IMR-90 (cell line): ENCODE measurements around the gene ABO. TPM values are rescaled to one million over a fixed set of nuclear protein-coding genes. Genes with fewer than 3 reads are reported as not detected.

Source experiments
- ATAC-seq: fragments of 200-7000 bp; cut with Tn5 transposase; 2 replicates; pipeline ENCODE4 v1.9.1; 2020; ENCODE audit warnings: low read depth, mild to moderate bottlenecking, moderate library complexity
- BruUV-seq: library from RNA; stranded (reverse); fragments of 400-500 nt; replicated peaks from 2 replicates; lab custom pipeline; 2021; lab: Mats Ljungman, UMichigan
- CTCF ChIA-PET: fragments of 300-600 bp; formaldehyde crosslinking; extraction: SDS; loops from one replicate; lab custom pipeline; 2021; ENCODE audit warnings: antibody characterized with exemption; lab: Yijun Ruan, JAX
- POLR2A ChIA-PET: fragments of 300-600 bp; sonication (Branson Sonifier 250); formaldehyde crosslinking; loops from one replicate; lab custom pipeline; 2022; ENCODE audit warnings: antibody characterized with exemption; ENCODE audit not compliant: unreplicated experiment; lab: Charles Lee
- DNase-seq: peaks from one replicate; pipeline ENCODE4 v3.0.0; 2013
- H2AFZ ChIP-seq: replicated peaks from 2 replicates; pipeline ENCODE3; 2013; ENCODE audit warnings: low read length, mild to moderate bottlenecking; ENCODE audit not compliant: poor library complexity
- H2AK5ac ChIP-seq: 2 replicates; pipeline ENCODE4 v1.6.1; 2013; ENCODE audit warnings: low read depth, low read length, inconsistent platforms
- H2AK9ac ChIP-seq: replicated peaks from 2 replicates; pipeline ENCODE3; 2013; ENCODE audit warnings: mild to moderate bottlenecking, low read depth, low read length, moderate library complexity; ENCODE audit not compliant: poor library complexity
- H2BK120ac ChIP-seq: 2 replicates; pipeline ENCODE4 v1.6.1; 2013; ENCODE audit warnings: low read depth, low read length, inconsistent platforms
- H2BK15ac ChIP-seq: 3 replicates; pipeline ENCODE4 v1.6.1; 2013; ENCODE audit warnings: low read depth, low read length, inconsistent platforms
- H2BK20ac ChIP-seq: 2 replicates; pipeline ENCODE4 v1.6.1; 2013; ENCODE audit warnings: low read depth, mild to moderate bottlenecking, inconsistent platforms, low read length, moderate library complexity
- H2BK5ac ChIP-seq: 2 replicates; pipeline ENCODE4 v1.6.1; 2013; ENCODE audit warnings: mild to moderate bottlenecking, low read depth, low read length, inconsistent platforms; ENCODE audit not compliant: poor library complexity, severe bottlenecking
- H3K14ac ChIP-seq: replicated peaks from 2 replicates; pipeline ENCODE4 v1.6.1; 2013; ENCODE audit warnings: low read depth, low read length, inconsistent platforms
- H3K18ac ChIP-seq: 2 replicates; pipeline ENCODE4 v1.6.1; 2013; ENCODE audit warnings: low read depth, low read length, control low read depth
- H3K23ac ChIP-seq: 2 replicates; pipeline ENCODE4 v1.6.1; 2013; ENCODE audit warnings: low read depth, low read length, inconsistent platforms
- H3K27ac ChIP-seq: 2 replicates; pipeline ENCODE4 v1.5.1; 2013; ENCODE audit warnings: mild to moderate bottlenecking, control low read depth, low read length; ENCODE audit not compliant: insufficient read depth
- H3K27me3 ChIP-seq: 2 replicates; pipeline ENCODE4 v1.6.1; 2013; ENCODE audit warnings: low read length; ENCODE audit not compliant: control insufficient read depth, insufficient read depth
- H3K36me3 ChIP-seq: 2 replicates; pipeline ENCODE4 v1.6.1; 2013; ENCODE audit warnings: low read length, mixed read lengths; ENCODE audit not compliant: control insufficient read depth, insufficient read depth
- H3K4ac ChIP-seq: 2 replicates; pipeline ENCODE4 v1.6.1; 2013; ENCODE audit warnings: low read depth, low read length, inconsistent platforms
- H3K4me1 ChIP-seq: 2 replicates; pipeline ENCODE4 v1.6.1; 2013; ENCODE audit warnings: low read length, mixed read lengths; ENCODE audit not compliant: control insufficient read depth, insufficient read depth
- H3K4me2 ChIP-seq: 2 replicates; pipeline ENCODE4 v1.6.1; 2013; ENCODE audit warnings: low read depth, mild to moderate bottlenecking, control low read depth, low read length, moderate library complexity
- H3K4me3 ChIP-seq: 2 replicates; pipeline ENCODE4 v1.5.1; 2013; ENCODE audit warnings: low read depth, mild to moderate bottlenecking, control low read depth, low read length, moderate library complexity; ENCODE audit not compliant: insufficient read depth
- H3K56ac ChIP-seq: 2 replicates; pipeline ENCODE4 v1.6.1; 2013; ENCODE audit warnings: low read length, inconsistent platforms; ENCODE audit not compliant: insufficient read depth; ENCODE audit errors: extremely low read depth
- H3K79me1 ChIP-seq, 2 experiments: 2 replicates each; pipeline ENCODE4 v1.6.1; 2013; ENCODE audit warnings: low read length in 2 of 2, inconsistent platforms in 1 of 2, low read depth in 1 of 2
- H3K9ac ChIP-seq: 2 replicates; pipeline ENCODE4 v1.6.1; 2013; ENCODE audit warnings: low read depth, low read length, control low read depth
- H3K9me1 ChIP-seq: 2 replicates; pipeline ENCODE4 v1.6.1; 2013; ENCODE audit warnings: low read length, inconsistent platforms; ENCODE audit not compliant: insufficient read depth
- H3K9me3 ChIP-seq: 2 replicates; pipeline ENCODE4 v1.6.1; 2013; ENCODE audit warnings: low read length; ENCODE audit not compliant: control insufficient read depth, insufficient read depth
- H4K20me1 ChIP-seq: 2 replicates; pipeline ENCODE4 v1.6.1; 2013; ENCODE audit warnings: low read length, inconsistent platforms; ENCODE audit not compliant: insufficient read depth
- H4K5ac ChIP-seq: 2 replicates; pipeline ENCODE4 v1.6.1; 2013; ENCODE audit warnings: mild to moderate bottlenecking, low read depth, low read length, control low read depth
- H4K8ac ChIP-seq, 2 experiments: 2 replicates each; pipeline ENCODE4 v1.6.1; 2013; ENCODE audit warnings: low read depth in 2 of 2, low read length in 2 of 2, control low read depth in 1 of 2, inconsistent platforms in 1 of 2
- H4K91ac ChIP-seq: 2 replicates; pipeline ENCODE4 v1.6.1; 2013; ENCODE audit warnings: low read depth, low read length, inconsistent platforms; ENCODE audit not compliant: insufficient read depth
- BHLHE40 ChIP-seq: fragments of 150-350 bp; IDR thresholded peaks from 2 replicates; pipeline ENCODE4 v1.6.1; 2016; ENCODE audit warnings: mild to moderate bottlenecking, low read depth, low read length
- CEBPB ChIP-seq: IDR thresholded peaks from 2 replicates; pipeline ENCODE4 v1.6.1; 2012; ENCODE audit warnings: low read depth, low read length, improper control_type of control experiment
- CHD1 ChIP-seq: IDR thresholded peaks from 2 replicates; pipeline ENCODE4 v1.6.1; 2012; ENCODE audit warnings: low read depth, low read length, improper control_type of control experiment
- FOS ChIP-seq: fragments of 150-350 bp; IDR thresholded peaks from 2 replicates; pipeline ENCODE4 v1.6.1; 2016; ENCODE audit warnings: low read depth, low read length
- MAFK ChIP-seq: IDR thresholded peaks from 2 replicates; pipeline ENCODE4 v1.6.1; 2012; ENCODE audit warnings: low read depth, low read length, improper control_type of control experiment
- MAZ ChIP-seq: IDR thresholded peaks from 2 replicates; pipeline ENCODE4 v1.6.1; 2012; ENCODE audit warnings: low read depth, mild to moderate bottlenecking, low read length, improper control_type of control experiment, moderate library complexity, borderline replicate concordance
- MXI1 ChIP-seq: IDR thresholded peaks from 2 replicates; pipeline ENCODE4 v1.6.1; 2012; ENCODE audit warnings: low read depth, mild to moderate bottlenecking, low read length, moderate library complexity, borderline replicate concordance
- NFE2L2 ChIP-seq: fragments of 150-350 bp; IDR thresholded peaks from 2 replicates; pipeline ENCODE4 v1.6.1; 2016; ENCODE audit warnings: low read depth, mild to moderate bottlenecking, low read length
- POLR2A ChIP-seq: IDR thresholded peaks from 2 replicates; pipeline ENCODE4 v1.6.1; 2012; ENCODE audit warnings: mild to moderate bottlenecking, low read depth, low read length
- RAD21 ChIP-seq: IDR thresholded peaks from 2 replicates; pipeline ENCODE4 v1.6.1; 2012; ENCODE audit warnings: low read length, improper control_type of control experiment
- RCOR1 ChIP-seq: IDR thresholded peaks from 2 replicates; pipeline ENCODE4 v1.6.1; 2012; ENCODE audit warnings: mild to moderate bottlenecking, low read length, improper control_type of control experiment; ENCODE audit not compliant: insufficient replicate concordance
- RFX5 ChIP-seq: IDR thresholded peaks from 2 replicates; pipeline ENCODE4 v1.8.0; 2012; ENCODE audit warnings: low read depth, mild to moderate bottlenecking, low read length, moderate library complexity
- SMC3 ChIP-seq: fragments of 150-350 bp; IDR thresholded peaks from 2 replicates; pipeline ENCODE4 v1.6.1; 2016; ENCODE audit warnings: low read depth, mild to moderate bottlenecking, antibody characterized with exemption, low read length, moderate library complexity
- WGBS, 2 experiments: methylation state at CpG; one replicate each; pipeline versions ENCODE4 v1.1.5 to v1.1.7; 2013; ENCODE audit warnings: missing lambda C conversion rate in 2 of 2; ENCODE audit not compliant: insufficient read length in 1 of 2; ENCODE audit errors: extremely low coverage in 2 of 2; 5-methylcytosine and 5-hydroxymethylcytosine counted together
- dilution Hi-C: fragments of 300-500 bp; cut with HindIII; formaldehyde crosslinking; loops from one replicate; pipeline ENCODE4 v1.14.3; 2018; ENCODE audit warnings: low sequenced_read_pairs; ENCODE audit not compliant: unreplicated experiment
- in situ Hi-C: fragments of 300-500 bp; cut with MboI; formaldehyde crosslinking; loops from 3 replicates; pipeline ENCODE4 v1.14.3; 2019; ENCODE audit warnings: low sequenced_read_pairs, inconsistent platforms, mixed read lengths
- intact Hi-C: fragments of 100-400 bp; cut with micrococcal nuclease; formaldehyde crosslinking; loops from 2 replicates; pipeline ENCODE4 v1.10.0; 2022
- polyA plus RNA-seq, 3 experiments: library from polyadenylated mRNA; depleted of rRNA; stranded (reverse); fragments of >200 nt; gene quantifications; 2 replicates each; pipeline ENCODE4 v1.2.3, GENCODE V29; 2012; ENCODE audit warnings: low replicate concordance in 1 of 3
- total RNA-seq: library from RNA; depleted of rRNA; stranded (reverse); fragments of >200 nt; gene quantifications from 2 replicates; pipeline ENCODE4 v1.2.3, GENCODE V29; 2012
- TF ChIP-seq, protein P1 (sequence below): fragments of 150-350 bp; IDR thresholded peaks from 2 replicates; pipeline ENCODE4 v1.6.1; 2016; ENCODE audit warnings: low read depth, mild to moderate bottlenecking, low read length, moderate library complexity, borderline replicate concordance
- TF ChIP-seq, protein P2 (sequence below): fragments of 150-350 bp; IDR thresholded peaks from 2 replicates; pipeline ENCODE4 v1.6.1; 2017; ENCODE audit warnings: mild to moderate bottlenecking, antibody characterized with exemption, low read length, low read depth
- TF ChIP-seq, protein P3 (sequence below): conservative IDR thresholded peaks from 2 replicates; pipeline ENCODE4 v1.5.1; 2012; ENCODE audit warnings: mild to moderate bottlenecking, low read depth, low read length, improper control_type of control experiment

ABO gene
- total and polyA plus RNA-seq, 2 of the 4 experiments (the other 2 are of a cell fraction) = not detected

DNA sequence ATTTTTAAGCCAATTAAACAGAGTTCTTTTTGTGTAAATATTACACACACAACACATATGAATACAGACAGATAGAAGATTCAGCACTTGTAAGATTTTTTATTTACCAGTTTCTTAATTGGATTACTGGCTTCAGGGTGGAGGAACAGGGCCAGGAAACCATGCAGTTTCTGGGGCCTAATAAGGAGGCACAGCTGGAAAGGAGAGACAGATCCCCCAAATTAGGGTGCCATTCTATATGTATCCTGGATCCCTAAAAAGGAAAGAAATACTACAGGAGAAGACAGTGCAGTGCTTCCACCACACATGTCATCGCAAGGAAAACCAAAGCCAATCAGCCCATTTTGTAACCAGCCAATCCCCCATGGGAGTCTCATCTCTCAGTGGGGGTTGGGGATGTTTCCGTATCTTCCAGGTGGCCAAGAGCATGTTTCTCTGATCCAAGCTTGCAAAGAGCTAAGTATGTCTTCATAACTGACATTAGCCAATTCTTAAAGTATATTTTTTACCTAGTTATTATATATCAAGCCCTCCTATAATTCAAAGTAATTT, 15.8 kb upstream of the ABO start:
- intact Hi-C loops = no loop called here

More for the DNA sequence above, 15.8 kb upstream of the ABO start:
- H3K27ac ChIP-seq = no peak overlapping the region
- no peak overlapping the region for H3K4me2 ChIP-seq
- H3K14ac ChIP-seq = no peak overlapping the region
- H3K9ac ChIP-seq = no peak overlapping the region
- H2AK9ac ChIP-seq = no peak overlapping the region
- H3K4me1 ChIP-seq = no peaks in the 10 kb centered on the region
- no peak overlapping the region for H3K4ac ChIP-seq
- H2BK20ac ChIP-seq = no peak overlapping the region
- in situ Hi-C loops (no loop called here), dilution Hi-C loops (no loop called here)
- H3K18ac ChIP-seq = no peak overlapping the region
- ChIA-PET CTCF (no interaction called here), POLR2A (no interaction called here)
- H2BK15ac ChIP-seq = no peak overlapping the region
- no peak overlapping the region for H2BK5ac ChIP-seq
- no peaks in the 10 kb centered on the region for H3K9me1 ChIP-seq
- H2AK5ac ChIP-seq = no peak overlapping the region
- H3K79me1 ChIP-seq = no peaks in the 10 kb centered on the region
- peaks cover 5% of the 10 kb centered on the region for H3K9me3 ChIP-seq
- no TSS peak for BruUV-seq
- H3K56ac ChIP-seq = no peak overlapping the region
- TF ChIP-seq CEBPB = no peak
- no peak for TF ChIP-seq RAD21
- no peak for TF ChIP-seq BHLHE40
- TF ChIP-seq RCOR1 = no peak
- TF ChIP-seq MXI1 = no peak
- TF ChIP-seq MAZ = no peak
- no peak for TF ChIP-seq POLR2A
- TF ChIP-seq, protein P1, sequence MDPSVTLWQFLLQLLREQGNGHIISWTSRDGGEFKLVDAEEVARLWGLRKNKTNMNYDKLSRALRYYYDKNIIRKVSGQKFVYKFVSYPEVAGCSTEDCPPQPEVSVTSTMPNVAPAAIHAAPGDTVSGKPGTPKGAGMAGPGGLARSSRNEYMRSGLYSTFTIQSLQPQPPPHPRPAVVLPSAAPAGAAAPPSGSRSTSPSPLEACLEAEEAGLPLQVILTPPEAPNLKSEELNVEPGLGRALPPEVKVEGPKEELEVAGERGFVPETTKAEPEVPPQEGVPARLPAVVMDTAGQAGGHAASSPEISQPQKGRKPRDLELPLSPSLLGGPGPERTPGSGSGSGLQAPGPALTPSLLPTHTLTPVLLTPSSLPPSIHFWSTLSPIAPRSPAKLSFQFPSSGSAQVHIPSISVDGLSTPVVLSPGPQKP = no peak
- TF ChIP-seq RFX5 = no peak
- TF ChIP-seq, protein P2, sequence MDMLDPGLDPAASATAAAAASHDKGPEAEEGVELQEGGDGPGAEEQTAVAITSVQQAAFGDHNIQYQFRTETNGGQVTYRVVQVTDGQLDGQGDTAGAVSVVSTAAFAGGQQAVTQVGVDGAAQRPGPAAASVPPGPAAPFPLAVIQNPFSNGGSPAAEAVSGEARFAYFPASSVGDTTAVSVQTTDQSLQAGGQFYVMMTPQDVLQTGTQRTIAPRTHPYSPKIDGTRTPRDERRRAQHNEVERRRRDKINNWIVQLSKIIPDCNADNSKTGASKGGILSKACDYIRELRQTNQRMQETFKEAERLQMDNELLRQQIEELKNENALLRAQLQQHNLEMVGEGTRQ = no peak
- TF ChIP-seq CHD1 = no peak
- TF ChIP-seq FOS = no peak
- TF ChIP-seq, protein P3, sequence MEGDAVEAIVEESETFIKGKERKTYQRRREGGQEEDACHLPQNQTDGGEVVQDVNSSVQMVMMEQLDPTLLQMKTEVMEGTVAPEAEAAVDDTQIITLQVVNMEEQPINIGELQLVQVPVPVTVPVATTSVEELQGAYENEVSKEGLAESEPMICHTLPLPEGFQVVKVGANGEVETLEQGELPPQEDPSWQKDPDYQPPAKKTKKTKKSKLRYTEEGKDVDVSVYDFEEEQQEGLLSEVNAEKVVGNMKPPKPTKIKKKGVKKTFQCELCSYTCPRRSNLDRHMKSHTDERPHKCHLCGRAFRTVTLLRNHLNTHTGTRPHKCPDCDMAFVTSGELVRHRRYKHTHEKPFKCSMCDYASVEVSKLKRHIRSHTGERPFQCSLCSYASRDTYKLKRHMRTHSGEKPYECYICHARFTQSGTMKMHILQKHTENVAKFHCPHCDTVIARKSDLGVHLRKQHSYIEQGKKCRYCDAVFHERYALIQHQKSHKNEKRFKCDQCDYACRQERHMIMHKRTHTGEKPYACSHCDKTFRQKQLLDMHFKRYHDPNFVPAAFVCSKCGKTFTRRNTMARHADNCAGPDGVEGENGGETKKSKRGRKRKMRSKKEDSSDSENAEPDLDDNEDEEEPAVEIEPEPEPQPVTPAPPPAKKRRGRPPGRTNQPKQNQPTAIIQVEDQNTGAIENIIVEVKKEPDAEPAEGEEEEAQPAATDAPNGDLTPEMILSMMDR = no peak
- TF ChIP-seq SMC3 = no peak
- TF ChIP-seq NFE2L2 = no peak
- TF ChIP-seq MAFK = no peak
- H2BK120ac ChIP-seq = no peak overlapping the region
- no peak overlapping the region for H2AFZ ChIP-seq
- peaks cover 2% of the 10 kb centered on the region for H3K27me3 ChIP-seq
- WGBS, 2 experiments = no CpG with 5 or more reads among the region's 2 CpGs
- DNase-seq = no peak
- no peaks in the 10 kb centered on the region for H4K20me1 ChIP-seq
- H3K36me3 ChIP-seq = no peaks in the 10 kb centered on the region
- H3K23ac ChIP-seq = no peak overlapping the region
- no peak overlapping the region for H4K8ac ChIP-seq
- H4K5ac ChIP-seq = no peak overlapping the region
- H3K4me3 ChIP-seq = no peak overlapping the region
- ATAC-seq = no peak
- no peak overlapping the region for H4K91ac ChIP-seq
